D721Med (cell line): ENCODE measurements around the gene PFDN1.

Experiments used
- DNase-seq: peaks from one replicate; pipeline ENCODE4 v3.0.0; 2011; ENCODE audit warnings: low spot score; ENCODE audit not compliant: insufficient read length
- FAIRE-seq: peaks from 2 replicates; lab custom pipeline; 2011; peaks lifted over from hg19 to GRCh38; lab: Jason Lieb, UNC
- TF ChIP-seq, protein P1 (sequence below): IDR thresholded peaks from 2 replicates; pipeline ENCODE4 v1.5.1; 2012; ENCODE audit warnings: mild to moderate bottlenecking, control low read depth; ENCODE audit not compliant: insufficient read depth; ENCODE audit errors: missing control alignments

The PFDN1 gene

DNA sequence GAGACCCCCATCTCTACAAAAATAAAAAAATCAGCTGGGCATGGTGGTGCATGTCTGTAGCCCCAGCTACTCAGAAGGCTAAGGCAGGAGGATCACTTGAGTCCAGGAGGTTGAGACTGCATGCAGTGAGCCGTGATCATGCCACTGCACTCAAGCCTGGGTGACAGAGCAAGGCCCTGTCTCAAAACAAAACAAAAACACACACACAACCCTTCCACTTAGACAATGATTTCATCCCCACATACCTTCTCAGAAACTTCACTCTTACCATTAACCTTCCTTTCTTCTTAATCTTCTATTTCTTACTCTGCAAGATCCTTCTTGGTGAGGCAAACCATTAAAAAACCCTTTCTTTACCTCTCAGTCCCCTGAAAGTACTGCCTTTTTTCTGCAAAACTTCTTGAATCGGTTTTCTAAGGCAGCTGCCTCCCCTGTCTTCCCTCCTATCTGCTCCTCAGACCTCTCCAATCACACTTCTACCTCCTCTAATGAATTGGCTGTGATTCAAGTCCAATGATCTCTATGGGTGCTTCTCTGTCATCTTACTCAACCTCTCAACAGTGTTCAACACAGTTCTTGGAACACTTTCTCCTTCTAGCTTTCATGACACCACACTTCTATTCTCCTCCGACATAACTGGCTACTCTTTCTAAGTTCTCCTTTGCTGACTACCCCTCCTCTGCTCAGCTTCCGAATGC, 47.3 kb downstream of the PFDN1 start:
- FAIRE-seq (no peak), DNase-seq (no peak)

DNA sequence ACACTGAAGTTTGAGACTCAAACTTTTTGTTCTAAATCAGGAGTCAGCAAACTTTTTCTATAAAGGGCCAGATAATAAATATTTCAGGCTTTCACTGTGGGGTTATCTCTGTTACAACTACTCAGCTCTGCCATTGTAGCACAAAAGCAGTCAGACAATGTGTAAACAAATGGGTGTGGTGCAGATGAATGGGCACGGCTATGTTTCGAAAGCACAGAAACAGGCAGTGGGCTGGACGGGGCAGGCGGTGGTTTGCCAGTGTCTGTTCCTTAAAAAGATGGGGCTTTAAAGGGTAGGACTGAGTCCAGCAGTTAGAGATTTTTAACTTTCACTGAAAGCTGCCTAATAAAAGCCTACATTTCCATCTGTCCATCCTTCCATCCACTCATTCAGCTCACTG, 48.9 kb downstream of the PFDN1 start:
- DNase-seq (no peak), FAIRE-seq (no peak)
- TF ChIP-seq, protein P1, sequence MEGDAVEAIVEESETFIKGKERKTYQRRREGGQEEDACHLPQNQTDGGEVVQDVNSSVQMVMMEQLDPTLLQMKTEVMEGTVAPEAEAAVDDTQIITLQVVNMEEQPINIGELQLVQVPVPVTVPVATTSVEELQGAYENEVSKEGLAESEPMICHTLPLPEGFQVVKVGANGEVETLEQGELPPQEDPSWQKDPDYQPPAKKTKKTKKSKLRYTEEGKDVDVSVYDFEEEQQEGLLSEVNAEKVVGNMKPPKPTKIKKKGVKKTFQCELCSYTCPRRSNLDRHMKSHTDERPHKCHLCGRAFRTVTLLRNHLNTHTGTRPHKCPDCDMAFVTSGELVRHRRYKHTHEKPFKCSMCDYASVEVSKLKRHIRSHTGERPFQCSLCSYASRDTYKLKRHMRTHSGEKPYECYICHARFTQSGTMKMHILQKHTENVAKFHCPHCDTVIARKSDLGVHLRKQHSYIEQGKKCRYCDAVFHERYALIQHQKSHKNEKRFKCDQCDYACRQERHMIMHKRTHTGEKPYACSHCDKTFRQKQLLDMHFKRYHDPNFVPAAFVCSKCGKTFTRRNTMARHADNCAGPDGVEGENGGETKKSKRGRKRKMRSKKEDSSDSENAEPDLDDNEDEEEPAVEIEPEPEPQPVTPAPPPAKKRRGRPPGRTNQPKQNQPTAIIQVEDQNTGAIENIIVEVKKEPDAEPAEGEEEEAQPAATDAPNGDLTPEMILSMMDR = no peak

More for the DNA sequence above, 47.3 kb downstream of the PFDN1 start:
- TF ChIP-seq, protein P1 = no peak

DNA sequence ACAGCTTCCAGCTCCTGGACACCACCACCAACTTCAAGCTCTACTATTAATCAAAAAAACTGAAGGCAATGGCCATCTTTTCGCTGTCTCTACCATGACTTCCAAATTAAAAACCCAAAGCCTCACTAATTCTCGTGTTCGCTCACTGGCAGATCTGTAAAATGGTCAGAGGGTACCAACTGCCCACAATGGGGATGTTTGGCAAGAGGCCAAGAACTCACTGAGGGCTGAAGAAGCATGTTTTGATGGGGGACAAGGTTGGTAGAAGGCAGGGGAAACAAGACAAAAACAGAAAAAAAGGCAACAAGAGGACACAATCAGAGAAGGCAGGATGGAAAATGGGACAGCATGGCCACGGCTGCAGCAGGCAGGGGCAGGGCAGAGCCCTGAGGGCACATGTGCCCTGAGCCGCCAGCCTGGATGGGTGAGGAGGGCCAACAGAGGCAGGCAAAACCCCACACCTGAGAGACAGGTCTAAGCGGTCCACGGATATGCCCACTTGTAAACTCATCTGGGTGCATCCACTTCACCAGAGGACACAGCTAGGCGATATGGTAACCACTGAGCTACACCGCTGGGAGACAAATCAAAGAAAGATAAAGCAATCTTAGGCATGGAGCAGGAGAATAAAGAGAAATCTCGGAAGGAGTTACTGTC, 50.3 kb downstream of the PFDN1 start:
- DNase-seq (no peak), FAIRE-seq (no peak)
- TF ChIP-seq, protein P1 = no peak

DNA sequence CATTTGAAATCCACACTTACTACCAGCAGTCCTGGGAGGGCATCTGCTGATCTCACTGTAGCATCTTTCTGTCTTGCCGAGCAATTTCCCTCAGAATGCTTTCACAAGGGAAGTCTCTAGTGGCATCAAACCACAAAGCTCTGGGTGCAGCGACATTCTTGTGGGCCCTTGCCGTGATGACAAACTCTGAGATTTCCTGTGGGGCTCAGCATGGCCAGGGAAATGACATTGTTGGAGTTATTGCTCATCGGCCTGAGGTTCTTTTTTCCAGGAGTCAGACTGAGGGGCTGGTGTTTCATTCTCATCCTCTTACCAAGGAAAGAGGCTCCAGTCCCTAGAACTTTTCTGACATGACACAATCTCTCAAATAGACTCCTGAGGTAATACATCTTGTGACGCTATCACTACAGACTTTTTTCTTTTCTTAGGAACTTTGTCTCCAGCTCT, 51.4 kb downstream of the PFDN1 start:
- no peak for DNase-seq
- TF ChIP-seq, protein P1 = no peak
- no peak for FAIRE-seq

DNA sequence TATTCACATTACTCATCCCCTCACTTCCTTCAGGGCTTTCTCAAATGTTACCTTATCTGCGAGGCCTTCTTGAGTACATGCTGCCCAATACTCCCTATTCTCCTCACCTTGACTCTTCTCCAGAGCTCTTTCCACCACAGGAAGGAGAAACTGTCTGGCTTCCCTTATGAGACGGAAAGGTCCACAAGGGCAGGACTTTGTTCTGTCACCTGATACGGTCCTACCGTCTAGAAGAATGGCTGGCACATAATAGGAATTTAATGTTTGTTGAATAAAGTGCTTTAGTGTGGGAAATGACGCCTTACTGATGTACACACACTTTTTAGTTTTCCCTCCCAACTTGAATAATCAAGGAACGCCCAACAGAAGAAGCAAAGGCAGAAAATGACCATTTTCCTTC, 52.5 kb downstream of the PFDN1 start:
- no peak for FAIRE-seq
- TF ChIP-seq, protein P1 = no peak

DNA sequence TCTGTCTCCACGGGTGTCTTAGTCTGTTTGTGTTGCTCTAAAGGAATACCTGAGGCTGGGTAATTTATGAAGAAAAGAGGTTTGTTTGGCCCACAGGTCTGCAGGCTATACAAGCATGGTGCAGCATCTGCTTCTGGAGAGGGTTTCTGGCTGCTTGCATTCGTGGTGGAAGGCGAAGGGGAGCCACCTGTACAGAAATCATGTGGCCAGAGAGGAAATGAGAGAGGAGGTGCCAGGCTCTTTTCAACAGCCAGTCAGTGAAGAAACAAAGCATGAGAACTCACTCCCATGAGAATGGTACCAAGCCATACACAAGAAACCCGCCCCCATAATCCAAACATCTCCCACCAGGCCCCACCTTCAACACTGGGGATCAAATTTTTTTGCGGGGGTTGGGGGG, 53.4 kb downstream of the PFDN1 start:
- no peak for DNase-seq
- FAIRE-seq = no peak
- TF ChIP-seq, protein P1 = no peak

More for the DNA sequence above, 52.5 kb downstream of the PFDN1 start:
- DNase-seq = no peak

DNA sequence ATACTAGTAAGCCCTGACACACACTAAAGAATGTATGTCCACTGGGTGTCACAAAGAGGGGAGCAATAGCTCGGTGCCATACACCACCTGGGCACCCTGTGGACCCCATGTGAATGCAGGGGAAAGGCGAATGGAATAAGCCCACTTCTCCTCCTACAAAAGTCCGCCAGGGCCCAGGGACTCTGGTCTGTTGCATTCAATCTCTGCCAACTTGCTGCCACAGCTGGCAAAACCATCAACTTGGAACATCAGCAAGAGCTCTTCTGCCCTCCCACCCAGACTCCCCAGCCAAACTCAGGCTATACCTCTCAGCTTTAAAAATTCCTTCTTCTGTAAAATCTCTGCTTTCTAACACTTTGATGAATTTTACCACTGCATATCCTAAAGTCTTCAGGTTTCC, 54.5 kb downstream of the PFDN1 start:
- no peak for DNase-seq
- TF ChIP-seq, protein P1 = no peak
- no peak for FAIRE-seq
